H1 (cell line): Measurements from ENCODE around the gene TMUB2.

Experiments
- EP300 ChIP-seq, 2 experiments: IDR thresholded peaks; 1 replicate in 1 of 2; 2 replicates in 1 of 2; pipeline ENCODE4 v1.6.1; 2011 to 2012; ENCODE audit warnings: low read depth in 2 of 2, low read length in 2 of 2, mild to moderate bottlenecking in 2 of 2, borderline replicate concordance in 1 of 2, inconsistent platforms in 1 of 2, moderate library complexity in 1 of 2
- EZH2 ChIP-seq: fragments of 200-600 bp; sonication (generic); IDR thresholded peaks from 2 replicates; pipeline ENCODE4 v1.7.1; 2012; ENCODE audit warnings: low read depth, mild to moderate bottlenecking, moderate library complexity, low read length, inconsistent platforms; ENCODE audit not compliant: severe bottlenecking
- FOSL1 ChIP-seq: IDR thresholded peaks from 2 replicates; pipeline ENCODE4 v1.6.1; 2011; ENCODE audit warnings: mild to moderate bottlenecking, low read depth, low read length, moderate library complexity; ENCODE audit not compliant: insufficient read depth
- POLR2AphosphoS5 ChIP-seq: IDR thresholded peaks from 2 replicates; pipeline ENCODE4 v1.6.1; 2011; ENCODE audit warnings: low read depth, low read length
- RFX5 ChIP-seq: IDR thresholded peaks from 2 replicates; pipeline ENCODE4 v1.6.1; 2011; ENCODE audit warnings: low read depth, low read length, improper control_type of control experiment, borderline replicate concordance
- YY1 ChIP-seq: IDR thresholded peaks from 2 replicates; pipeline ENCODE4 v1.6.1; 2011; ENCODE audit warnings: low read depth, mild to moderate bottlenecking, low read length
- TF ChIP-seq, protein P1 (sequence below), 3 experiments: IDR thresholded peaks; 1 replicate in 2 of 3; 2 replicates in 1 of 3; pipeline versions ENCODE4 v1.5.1 to v1.6.1; 2011; ENCODE audit warnings: low read length in 3 of 3, mild to moderate bottlenecking in 3 of 3, inconsistent platforms in 2 of 3, low read depth in 1 of 3, moderate library complexity in 1 of 3; ENCODE audit not compliant: insufficient read depth in 1 of 3; ENCODE audit errors: control extremely low read depth in 1 of 3
- TF ChIP-seq, protein P2 (sequence below): IDR thresholded peaks from 2 replicates; pipeline ENCODE4 v1.6.1; 2011; ENCODE audit warnings: low read length, improper control_type of control experiment

DNA sequence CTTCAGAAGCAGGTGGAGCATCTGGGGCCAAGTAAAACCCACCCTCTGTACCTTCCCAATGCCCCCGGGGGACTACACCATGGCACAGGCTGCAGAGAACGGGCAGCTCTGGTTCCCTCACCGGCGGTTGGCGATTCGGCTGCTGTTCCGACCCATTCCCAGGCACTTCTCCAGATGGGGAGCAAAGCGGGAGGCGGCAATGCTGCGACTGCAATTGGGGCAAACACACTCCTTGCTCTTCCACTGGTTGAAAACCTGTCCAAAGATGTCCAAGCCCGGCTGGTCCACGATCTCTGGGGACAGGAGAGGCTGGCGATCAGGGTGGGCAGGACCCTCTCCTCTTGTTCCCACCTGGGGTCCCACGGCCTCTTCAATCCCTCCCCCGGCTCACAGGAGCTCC is 10.3 kb downstream of the TMUB2 start:
- TF ChIP-seq, protein P1, sequence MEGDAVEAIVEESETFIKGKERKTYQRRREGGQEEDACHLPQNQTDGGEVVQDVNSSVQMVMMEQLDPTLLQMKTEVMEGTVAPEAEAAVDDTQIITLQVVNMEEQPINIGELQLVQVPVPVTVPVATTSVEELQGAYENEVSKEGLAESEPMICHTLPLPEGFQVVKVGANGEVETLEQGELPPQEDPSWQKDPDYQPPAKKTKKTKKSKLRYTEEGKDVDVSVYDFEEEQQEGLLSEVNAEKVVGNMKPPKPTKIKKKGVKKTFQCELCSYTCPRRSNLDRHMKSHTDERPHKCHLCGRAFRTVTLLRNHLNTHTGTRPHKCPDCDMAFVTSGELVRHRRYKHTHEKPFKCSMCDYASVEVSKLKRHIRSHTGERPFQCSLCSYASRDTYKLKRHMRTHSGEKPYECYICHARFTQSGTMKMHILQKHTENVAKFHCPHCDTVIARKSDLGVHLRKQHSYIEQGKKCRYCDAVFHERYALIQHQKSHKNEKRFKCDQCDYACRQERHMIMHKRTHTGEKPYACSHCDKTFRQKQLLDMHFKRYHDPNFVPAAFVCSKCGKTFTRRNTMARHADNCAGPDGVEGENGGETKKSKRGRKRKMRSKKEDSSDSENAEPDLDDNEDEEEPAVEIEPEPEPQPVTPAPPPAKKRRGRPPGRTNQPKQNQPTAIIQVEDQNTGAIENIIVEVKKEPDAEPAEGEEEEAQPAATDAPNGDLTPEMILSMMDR (IDR thresholded peaks at IDR 0.05; ENCODE audit: control extremely low read depth in 1 of 3, insufficient read depth in 1 of 3, low read depth in 1 of 3, low read length in 3 of 3) = no peak
- no peak for TF ChIP-seq YY1
- TF ChIP-seq, protein P2, sequence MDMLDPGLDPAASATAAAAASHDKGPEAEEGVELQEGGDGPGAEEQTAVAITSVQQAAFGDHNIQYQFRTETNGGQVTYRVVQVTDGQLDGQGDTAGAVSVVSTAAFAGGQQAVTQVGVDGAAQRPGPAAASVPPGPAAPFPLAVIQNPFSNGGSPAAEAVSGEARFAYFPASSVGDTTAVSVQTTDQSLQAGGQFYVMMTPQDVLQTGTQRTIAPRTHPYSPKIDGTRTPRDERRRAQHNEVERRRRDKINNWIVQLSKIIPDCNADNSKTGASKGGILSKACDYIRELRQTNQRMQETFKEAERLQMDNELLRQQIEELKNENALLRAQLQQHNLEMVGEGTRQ = no peak
- no peak for TF ChIP-seq POLR2AphosphoS5
- no peak for TF ChIP-seq FOSL1
- TF ChIP-seq RFX5 = no peak
- no peak for TF ChIP-seq EZH2
- no peak for TF ChIP-seq EP300 (IDR thresholded peaks at IDR 0.05; ENCODE audit: borderline replicate concordance in 1 of 2, low read depth in 2 of 2, low read length in 2 of 2)
